IPS DF 4.7 (cell line): ENCODE measurements around the gene NLGN1.
A peak's percentile ranks its signal among the peaks of the same experiment; 100 is the strongest.

ENCODE experiments used
- DNase-seq: peaks from one replicate; pipeline ENCODE4 v3.0.0-alpha.2; 2013; ENCODE audit warnings: low spot score; ENCODE audit errors: extremely low read depth

The NLGN1 gene

DNA sequence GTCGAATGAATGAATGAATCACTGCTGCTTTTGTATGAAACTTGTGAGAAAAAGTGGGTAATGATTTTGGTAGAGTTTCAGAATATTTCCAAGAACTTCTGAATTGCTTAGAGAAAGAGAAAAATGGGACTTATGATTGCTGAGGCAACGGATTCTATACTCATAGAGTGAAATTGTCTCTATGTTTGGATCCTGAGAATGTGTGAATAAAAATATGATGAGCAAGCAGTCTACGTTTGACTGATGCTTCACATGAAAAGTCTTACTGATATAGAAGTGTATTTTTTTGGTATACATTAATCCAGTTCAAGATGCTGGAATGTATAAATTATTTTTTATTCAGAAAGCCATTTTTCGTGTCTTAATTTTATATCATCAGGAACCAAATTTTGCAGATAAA lies 441.1 kb downstream of the NLGN1 start:
- no peak for DNase-seq

DNA sequence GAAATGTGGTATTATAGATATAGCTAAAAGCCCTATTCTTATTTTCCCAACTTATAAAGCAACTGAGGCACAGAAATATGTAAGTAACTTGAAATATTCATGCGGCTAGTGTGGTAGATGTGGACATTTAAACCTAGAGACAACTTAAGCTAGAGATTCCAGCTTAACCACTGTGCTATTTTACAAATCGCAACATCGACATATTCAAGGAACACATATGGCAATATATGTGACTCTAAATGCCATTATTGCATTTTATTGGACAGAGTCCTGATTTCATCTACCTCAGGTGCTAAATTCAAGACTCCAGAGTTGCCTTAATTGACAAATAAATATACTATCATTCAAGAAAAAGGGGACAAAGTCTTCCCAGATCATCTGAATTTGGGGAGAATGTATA lies 442.3 kb downstream of the NLGN1 start:
- no peak for DNase-seq

DNA sequence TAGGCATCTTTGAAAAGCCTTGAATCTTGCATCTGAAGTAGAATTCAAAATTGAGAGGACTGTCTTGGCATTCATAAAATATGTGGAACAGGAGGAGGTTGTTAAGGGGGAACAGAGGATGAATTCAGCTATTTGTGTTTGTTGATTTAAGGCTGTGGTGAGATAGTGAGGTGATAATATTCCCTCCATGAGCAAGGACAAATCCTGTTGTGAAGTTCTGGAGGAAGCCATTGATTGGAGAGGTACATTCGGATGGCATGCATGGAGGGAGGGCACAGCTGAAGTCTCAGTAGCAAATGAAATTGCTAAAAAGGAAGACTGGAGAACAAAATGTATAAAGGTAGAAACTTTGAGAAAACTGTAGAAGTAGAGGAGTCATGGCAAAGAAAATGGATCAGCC lies 443.8 kb downstream of the NLGN1 start:
- no peak for DNase-seq

DNA sequence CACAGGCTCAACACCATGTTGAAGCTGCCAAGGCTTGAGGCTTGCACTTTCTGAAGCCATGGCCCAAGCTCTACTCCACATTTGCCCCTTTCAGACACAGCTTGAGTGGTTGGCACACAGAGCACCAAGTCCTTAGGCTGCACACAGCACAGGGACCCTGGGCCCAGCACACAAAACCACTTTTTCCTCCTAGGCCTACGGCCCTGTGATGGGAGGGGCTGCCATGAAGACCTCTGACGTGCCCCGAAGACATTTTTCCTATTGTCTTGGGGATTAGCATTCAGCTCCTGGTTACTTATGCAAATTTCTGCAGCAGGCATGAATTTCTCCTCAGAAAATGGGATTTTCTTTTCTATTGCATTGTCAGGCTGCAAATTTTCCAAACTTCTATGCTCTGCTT lies 445.5 kb downstream of the NLGN1 start:
- DNase-seq: no peak

DNA sequence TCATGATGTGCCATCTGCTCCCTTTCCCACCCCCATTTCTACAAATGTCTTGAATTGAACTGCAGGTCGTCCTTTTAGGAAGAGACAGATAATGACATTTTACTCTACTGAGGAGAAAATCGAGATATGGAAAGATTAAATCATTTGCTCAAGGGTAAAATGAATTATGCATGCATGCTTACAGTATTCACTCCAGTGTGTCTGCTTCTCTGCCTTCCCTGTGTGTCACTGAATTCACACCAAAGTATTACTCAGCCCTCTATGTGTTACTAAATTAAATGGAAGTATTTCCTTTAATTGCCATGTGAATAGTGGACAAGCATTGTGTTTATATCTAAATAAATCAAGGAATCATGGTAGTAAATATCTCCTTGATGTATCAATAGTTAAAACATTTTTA lies 449.0 kb downstream of the NLGN1 start:
- no peak for DNase-seq

DNA sequence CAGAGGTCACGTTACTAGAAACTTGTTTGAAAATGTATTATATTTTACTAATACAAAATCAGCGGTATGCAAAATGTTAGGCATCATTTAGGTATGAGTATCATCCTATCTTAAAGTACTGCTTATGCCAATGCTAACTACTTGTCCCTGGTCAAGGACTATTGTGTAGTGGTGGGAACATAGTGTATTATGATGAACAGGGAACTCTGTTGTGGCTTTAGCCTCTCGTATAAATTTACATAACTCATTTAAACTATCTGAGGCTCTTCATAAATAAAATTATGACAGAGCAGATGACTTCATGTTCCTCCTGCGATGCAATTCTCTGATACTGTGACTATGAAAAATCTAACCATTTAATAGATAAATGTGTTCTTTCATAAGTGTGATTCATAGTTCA lies 451.9 kb downstream of the NLGN1 start:
- no peak for DNase-seq

DNA sequence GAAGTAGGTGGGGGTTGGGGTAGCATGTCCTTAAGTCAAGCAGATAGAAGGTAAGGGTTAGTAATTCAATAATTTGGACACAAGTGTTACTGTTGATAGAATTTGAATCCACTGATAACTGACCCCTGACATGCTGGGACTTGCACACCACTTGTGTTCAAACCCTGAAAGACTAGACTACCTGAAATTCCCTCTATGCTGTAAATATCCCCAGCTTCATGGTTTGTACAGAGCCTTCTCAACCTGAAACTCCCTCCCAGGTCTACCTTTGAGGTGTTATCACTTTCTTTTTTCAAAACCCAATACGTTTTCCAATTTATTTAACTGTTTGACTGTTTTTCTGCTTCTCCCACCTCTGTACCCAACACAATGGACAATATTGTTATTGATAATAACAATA lies 459.6 kb downstream of the NLGN1 start:
- DNase-seq: no peak

DNA sequence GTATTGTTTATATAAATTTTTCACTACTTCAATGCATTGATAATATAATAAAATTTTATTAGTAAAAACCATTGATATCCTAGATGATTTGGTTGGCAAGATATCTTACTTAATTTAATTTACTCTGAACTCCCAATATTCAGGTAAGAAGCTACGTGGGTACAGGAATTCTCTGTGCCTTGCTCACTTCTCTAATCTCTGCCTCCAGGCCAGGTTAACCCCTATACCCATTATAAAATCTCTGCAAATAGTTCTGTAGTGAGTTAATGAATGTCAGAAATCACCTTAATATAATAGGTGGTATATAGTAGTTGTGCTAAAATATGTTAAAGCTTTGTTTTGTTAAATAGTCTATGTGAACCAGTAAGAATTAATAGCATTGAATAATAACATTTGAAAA lies 465.2 kb downstream of the NLGN1 start:
- DNase-seq: no peak

DNA sequence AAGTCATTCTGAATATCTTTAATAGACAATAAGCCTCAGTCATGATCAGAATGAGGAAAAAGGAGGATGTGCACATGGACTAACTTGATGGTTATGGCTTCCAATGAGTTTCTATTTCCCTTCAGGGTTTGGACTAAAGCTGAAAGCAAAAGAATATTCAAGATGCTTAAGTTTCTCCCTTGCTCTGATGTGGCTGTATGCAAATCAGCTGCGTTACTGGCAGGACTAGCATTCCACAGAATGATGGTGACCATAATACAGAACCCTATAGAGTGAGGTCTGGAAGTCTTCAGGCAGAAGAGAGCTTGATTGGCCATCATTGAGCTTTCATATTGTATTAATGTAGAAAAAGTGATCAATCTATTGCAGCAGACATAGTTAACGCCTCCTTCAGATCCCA lies 466.0 kb downstream of the NLGN1 start:
- no peak for DNase-seq

DNA sequence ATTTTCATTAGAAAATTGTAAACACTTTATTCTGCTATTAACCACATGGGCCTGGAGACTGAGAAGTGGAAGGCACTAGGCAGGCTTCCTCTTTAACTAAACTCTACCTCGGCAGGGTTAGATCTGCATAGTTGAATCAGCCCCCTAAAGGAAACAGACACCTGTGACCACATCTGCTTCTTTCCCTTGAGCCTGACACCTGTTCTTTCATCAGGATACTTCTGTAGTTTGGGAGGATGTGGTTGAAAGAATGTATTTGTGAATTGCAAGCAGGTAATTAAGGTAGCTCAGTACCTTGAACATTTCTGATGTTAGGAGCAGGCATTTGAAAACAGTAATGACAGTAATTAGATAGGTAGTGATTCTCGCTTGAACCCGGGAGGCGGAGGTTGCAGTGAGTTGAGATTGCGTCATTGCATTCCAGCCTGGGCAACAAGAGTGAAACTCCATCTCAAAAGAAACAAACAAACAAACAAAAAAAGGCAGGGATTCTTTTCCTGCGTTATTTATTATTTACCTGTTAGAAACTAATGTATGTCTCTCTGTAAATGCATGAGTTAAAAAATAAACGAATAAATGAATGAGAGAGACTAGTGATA lies 468.5 kb downstream of the NLGN1 start:
- DNase-seq: peak; percentile 22

DNA sequence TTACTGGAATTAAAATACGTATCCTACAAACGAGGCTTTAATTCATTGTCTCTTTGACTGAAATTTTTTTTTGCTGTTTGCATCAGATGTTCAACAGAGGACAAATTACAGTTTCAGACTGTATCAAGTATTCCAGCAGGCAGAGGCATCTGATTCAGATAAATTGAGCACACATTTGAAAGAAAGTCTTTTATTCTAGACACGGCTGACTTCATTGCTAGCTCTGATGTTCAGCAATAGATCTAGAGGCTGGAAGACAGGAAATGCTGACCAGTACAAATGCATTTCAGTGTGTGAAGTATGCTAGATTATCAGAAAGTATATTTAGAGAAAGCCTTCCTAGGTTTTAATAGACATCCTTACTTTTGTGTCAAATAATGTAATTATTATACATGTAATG lies 472.2 kb downstream of the NLGN1 start:
- no peak for DNase-seq

DNA sequence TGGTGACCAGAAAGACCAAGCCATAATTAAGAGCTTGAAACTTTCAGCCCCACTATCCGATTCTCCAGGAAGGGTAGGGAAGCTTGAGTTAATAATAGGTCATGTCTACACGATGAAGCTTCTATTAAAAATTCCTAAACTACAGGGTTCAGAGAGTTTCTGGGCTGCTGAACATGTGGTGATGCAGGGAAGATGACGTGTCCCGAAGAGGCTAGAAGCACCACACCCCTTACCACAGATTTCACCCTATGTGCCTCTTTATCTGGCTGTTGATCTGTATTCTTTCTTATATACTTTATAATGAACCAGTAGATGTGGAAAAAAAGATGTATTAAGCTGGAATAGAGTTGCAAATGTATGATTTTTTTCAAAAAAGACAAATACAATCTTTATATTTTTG lies 473.4 kb downstream of the NLGN1 start:
- DNase-seq: no peak

DNA sequence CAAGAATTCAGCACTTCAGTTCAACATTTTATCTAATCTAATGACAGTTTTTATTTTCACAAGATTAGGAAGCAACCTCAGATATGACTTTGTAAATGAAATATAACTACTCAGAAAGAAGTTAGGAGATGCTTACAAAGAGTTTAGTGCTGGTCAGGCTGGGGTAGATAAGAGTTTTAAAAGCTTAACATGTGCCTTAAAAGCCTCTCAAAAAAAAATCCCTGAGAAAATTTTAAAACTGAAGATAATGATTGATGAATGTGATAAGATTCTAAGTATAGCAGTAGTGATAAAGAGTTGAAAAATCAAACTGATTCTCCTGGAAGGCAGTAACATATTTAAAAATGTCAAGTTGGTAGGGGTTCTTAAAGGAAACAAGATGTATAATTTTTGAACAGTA lies 478.2 kb downstream of the NLGN1 start:
- DNase-seq: no peak

DNA sequence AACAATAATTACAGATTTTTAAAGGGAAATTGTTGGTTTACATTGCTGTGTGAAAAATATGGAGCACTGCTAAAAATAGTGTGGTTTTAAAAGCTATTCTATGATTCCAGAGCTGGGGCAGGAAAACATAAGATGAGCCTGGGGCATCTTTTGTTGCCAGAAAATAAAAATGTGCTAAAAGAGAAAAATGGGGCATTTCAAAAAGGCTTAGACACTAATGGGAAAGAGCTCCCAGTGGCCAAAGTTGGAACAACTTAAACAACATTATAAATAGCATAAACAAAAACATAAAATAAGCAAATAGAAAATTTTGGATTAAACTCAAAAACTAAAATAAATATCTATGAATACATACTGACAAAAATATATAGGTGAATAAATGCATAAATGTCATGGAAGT lies 478.9 kb downstream of the NLGN1 start:
- DNase-seq: no peak

DNA sequence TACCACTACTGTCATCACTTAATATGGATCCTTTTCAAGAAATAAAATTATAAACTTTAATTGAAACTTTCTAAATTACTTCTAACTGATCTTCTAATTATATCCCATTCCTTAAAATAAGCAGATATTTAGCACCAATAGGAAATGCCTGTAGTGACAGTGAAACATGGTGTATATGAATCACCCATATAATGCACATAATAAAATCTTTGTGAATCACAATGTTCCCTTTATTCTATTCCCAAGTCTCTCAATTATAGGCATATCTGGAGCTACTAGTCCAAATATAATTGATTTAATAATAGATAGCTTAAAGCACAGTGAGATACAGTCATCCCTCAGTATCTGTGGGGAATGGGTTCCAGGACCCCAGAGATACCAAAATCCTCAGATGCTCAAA lies 490.3 kb downstream of the NLGN1 start:
- DNase-seq: no peak

DNA sequence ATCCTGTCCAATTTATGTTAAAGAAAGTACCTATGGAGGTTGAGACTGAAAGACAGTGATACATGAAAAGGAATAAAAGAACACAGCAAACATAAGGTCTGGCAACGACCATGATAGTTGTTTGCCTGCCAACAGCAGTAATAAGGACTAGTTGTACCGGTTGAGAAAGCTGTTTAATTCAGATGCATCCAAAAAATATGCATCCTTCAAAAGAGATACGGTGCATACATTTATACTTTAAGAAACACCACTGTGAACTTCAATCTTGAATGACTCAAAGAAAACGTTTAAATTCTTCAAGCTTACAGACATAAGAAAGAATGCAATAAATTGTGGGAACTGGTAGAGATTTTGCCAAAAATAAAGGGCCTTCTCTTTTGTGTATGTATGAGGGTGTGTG lies 492.1 kb downstream of the NLGN1 start:
- no peak for DNase-seq

DNA sequence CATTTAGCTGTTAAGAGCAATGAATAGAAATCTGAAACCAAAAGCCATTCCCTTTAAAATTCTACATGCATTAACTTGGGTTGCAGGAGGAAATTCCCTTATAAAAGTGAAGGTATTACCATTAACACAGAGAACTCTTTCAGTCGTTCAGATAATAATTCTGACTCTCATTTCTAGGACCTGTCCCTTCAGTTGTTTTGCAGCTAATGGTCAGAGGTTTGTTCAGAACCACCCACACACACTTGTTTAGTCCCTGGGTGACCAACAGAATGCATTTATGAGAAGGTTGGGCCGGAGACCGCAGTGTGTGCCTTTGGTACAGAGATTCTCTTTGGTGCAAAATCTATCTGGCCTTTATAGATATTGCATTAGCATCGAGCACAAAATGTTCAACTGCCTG lies 492.5 kb downstream of the NLGN1 start:
- DNase-seq: no peak

DNA sequence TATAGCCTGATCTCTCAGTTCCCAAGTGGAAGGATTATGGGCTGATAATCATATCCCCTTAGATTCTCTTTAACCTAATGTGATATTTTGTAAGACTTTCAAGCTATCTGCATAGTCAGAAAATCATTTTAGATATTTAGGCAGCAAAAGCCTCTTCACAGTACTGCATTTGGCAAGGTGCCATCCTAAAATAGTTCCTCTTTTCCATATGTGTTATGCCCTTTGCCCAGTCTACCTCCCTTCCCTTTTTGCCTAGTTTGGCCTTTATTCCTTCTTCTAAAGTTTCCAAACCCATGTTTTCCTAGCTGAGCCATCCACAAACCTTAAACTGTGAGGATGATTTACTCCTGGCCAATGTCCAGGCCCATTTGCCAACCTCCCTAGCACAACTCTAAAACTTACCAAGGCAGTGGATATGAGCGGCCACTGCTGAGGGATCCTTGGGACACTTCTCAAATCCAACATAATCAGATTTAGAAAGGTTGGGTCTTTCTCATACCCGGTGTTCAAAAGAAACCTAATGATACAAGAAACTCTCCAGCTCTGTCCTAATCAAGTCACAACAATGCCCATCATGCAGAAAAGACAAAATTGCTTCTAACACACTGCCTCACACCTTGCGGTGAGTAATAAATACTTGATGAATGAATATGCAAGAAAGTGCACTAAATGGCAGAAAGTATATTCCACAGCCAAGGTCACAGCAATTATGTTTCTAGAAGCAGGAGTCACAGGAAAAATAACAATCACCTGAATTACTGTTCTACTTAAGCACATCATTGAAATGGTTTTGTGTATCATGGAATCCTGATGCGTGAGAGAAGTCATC lies 493.9 kb downstream of the NLGN1 start:
- DNase-seq: no peak

DNA sequence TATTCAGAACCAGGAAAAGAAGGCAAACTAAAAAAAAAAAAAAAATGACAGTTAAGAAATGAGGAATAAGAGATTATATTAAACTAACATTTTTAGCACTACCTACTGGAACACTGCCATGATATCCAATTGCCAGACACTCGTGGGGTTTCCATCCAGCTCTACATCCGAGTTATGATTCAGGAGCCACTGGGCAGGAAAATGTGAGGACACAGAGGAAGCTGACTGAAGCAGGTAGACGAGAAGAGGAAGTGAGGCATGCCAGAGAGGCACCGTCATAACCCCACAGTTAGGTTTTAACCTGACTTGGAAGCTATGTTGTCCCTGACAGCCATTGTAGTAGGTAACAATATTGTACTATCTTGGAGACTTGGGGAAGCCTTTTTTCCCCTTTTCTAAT lies 495.0 kb downstream of the NLGN1 start:
- DNase-seq: no peak

DNA sequence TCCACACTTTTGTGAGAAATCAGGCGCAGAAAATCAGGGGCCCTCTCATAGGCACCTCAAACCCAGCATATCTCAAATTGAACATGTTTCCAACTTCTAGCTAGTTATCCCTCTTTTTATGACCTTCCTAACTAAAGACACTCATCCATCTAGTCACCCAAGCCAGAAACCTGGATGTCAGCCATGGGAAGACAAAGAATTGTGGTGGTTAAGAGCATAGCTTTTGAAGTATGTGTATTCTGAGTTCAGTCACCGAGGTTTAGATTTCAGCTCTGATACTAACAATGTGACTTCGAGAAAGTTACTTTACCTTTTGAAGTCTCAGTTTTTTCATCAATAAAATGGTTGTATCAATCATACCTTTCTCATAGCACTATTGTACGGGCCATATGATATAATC lies 495.5 kb downstream of the NLGN1 start:
- DNase-seq: no peak

DNA sequence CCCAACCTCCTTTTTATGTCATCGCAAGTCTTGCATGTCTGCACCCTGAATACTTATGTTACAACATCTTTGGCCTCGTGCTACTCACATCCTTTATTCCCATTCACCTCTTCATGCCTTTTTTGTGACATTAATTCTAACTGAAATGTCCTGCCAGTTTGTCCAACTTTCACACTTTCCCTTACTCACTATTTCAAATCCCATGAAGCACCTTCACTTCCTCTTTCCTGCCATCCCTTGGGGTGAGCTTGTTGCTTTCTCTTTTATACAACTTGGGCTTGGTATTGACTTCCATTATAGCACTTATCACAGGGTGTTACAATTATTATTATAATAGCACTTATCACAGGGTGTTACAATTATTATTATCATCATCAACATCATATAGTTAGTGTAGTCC lies 496.3 kb downstream of the NLGN1 start:
- DNase-seq: no peak

DNA sequence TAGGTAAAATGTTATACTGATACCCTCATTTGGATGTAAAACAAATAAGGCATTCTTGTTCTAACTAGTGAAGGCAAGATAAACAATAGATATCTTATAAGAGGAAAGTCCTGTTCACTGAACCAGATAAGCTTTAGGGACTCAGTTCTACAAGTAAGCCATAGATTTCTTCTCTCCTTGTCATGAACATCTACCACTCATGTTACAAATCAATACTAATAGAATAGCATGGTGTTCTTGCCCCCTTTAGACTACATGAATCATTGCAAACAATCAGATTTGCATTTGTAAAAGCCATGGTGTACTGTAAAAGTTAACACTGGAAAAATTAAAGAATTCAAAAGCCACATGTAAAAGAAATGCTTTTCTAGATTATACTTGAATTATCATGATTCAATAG lies 500.1 kb downstream of the NLGN1 start:
- no peak for DNase-seq

DNA sequence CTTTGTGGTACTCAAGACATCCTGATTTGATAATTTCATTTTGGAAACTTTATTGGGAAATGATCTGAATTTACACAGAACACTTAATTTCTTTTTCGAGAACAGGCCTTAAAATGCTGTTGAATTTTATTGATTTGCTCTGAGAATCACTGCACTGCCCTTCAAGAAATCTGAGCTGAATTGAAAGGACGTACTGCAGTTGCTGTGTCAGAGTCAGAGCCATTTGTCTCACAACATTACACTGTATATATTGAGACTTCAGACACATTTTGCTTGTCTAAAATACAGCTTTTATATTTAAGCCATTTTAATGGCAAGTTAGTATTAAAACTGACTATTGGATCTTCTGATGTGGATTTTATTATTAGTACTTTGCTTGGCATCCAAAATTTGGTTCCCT lies 504.1 kb downstream of the NLGN1 start:
- no peak for DNase-seq
